ENCODE results near the gene NME4. TPM values are rescaled to one million over a fixed set of nuclear protein-coding genes. Genes with fewer than 3 reads are reported as not detected.

The NME4 gene
- total and polyA plus RNA-seq, 10 of the 15 experiments (the other 5 are each of a cell fraction or from before 2014, with no cell fraction given) = 11.0 to 235 (median 97.7) TPM

GRCh38 chr16:349211-349610, 47.8 kb upstream of the NME4 start:
- peak; percentile 50 for DNase-seq (ENCODE audit: low read depth, low spot score)
- ChIA-PET CTCF (interaction anchor here (0.8 to 3.3 kb wide), 11 partner anchors 11 to 252 kb away, joined by 3 to 20 read pairs (median 5); partner anchors contain the start of genes FAM234A and LUC7L), SMC1A (ENCODE audit: uncharacterized antibody, unreplicated experiment) (interaction anchor here (0.9 to 2.3 kb wide), 11 partner anchors 11 to 296 kb away, joined by 3 to 11 read pairs (median 4); partner anchors contain the start of gene POLR3K), POLR2A (interaction anchor here (0.6 to 4.8 kb wide), 10 partner anchors 27 to 212 kb away, joined by 3 to 33 read pairs (median 3); partner anchors contain the start of genes FAM234A and RAB11FIP3), RAD21 (ENCODE audit: unreplicated experiment) (interaction anchor here (1.0 to 4.0 kb wide), 8 partner anchors 13 to 242 kb away, joined by 3 to 28 read pairs (median 4); partner anchors contain the start of genes CAPN15, FAM234A and LUC7L)
- no peaks in the 10 kb centered on the region for H4K20me1 ChIP-seq (ENCODE audit: control insufficient read depth, insufficient read depth)
- no peak overlapping the region for H3K9ac ChIP-seq (ENCODE audit: control insufficient read depth, insufficient read depth, low read length)
- intact Hi-C loops (cut with micrococcal nuclease; ENCODE audit: unreplicated experiment) (loop anchor here (2.0 kb wide), 1 partner anchor 114 kb away; the partner anchor contains the start of gene FAM234A), in situ Hi-C loops (cut with MboI) (loop anchor here (5.0 kb wide), 1 partner anchor 117 kb away; the partner anchor contains the start of gene FAM234A)
- peaks cover 21% of the 10 kb centered on the region for H3K4me1 ChIP-seq (ENCODE audit: control insufficient read depth, insufficient read depth, low read length)
- H3K27ac ChIP-seq (ENCODE audit: control insufficient read depth, insufficient read depth) = peak overlapping the region; percentile 22
- H2AFZ ChIP-seq (ENCODE audit: control insufficient read depth, low read depth, low read length) = peak overlapping the region; percentile 39; the same call in 1 of the 2 replicates
- H3K36me3 ChIP-seq (ENCODE audit: control insufficient read depth in 2 of 2, insufficient read depth in 2 of 2, low read length in 1 of 2) = peaks cover 0 to 5% of the 10 kb centered on the region in 2 experiments; a peak in 1 of 4 replicates
- no peaks in the 10 kb centered on the region for H3K27me3 ChIP-seq (replicated peaks in 1 of 2; ENCODE audit: control insufficient read depth in 2 of 2, insufficient read depth in 2 of 2, low read length in 1 of 2)
- WGBS (ENCODE audit: insufficient coverage, insufficient replicate concordance, low lambda C conversion rate, missing lambda C conversion rate) = 3% methylated on average over 7 of the region's 7 CpGs
- H3K79me2 ChIP-seq (ENCODE audit: control insufficient read depth, insufficient read depth, low read length) = peaks cover 33% of the 10 kb centered on the region
- peak overlapping the region; percentile 29; the same call in 1 of the 2 replicates for H3K4me3 ChIP-seq
- BruUV-seq (replicated peaks) = no TSS peak
- peak; percentile 73 for ATAC-seq
- H3K4me2 ChIP-seq (ENCODE audit: control insufficient read depth, insufficient read depth) = peak overlapping the region; percentile 74
- FAIRE-seq = peak; percentile 96
- no peaks in the 10 kb centered on the region for H3K9me3 ChIP-seq (replicated peaks; ENCODE audit: control insufficient read depth, insufficient read depth, low read length)
- TF ChIP-seq IKZF2 (IDR thresholded peaks at IDR 0.05) (peak in 1 of 2 experiments; percentile 10; a peak in 2 of 4 replicates), POLR2AphosphoS2 (IDR thresholded peaks at IDR 0.05; ENCODE audit: low read depth, low read length) (peak; percentile 36; the same call in 1 of the 2 replicates), PKNOX1 (IDR thresholded peaks at IDR 0.05) (peak; percentile 72), RUNX3 (IDR thresholded peaks at IDR 0.05; ENCODE audit: low read length) (peak; percentile 86), NR2F1 (conservative IDR thresholded peaks at IDR 0.05) (peak; percentile 81), POU2F2 (IDR thresholded peaks at IDR 0.05; ENCODE audit: borderline replicate concordance, low read depth, low read length) (no peak), HDGF (IDR thresholded peaks at IDR 0.05) (peak; percentile 56; the same call in 1 of the 2 replicates), YY1 (IDR thresholded peaks at IDR 0.05; ENCODE audit: low read depth, low read length) (0 out of 2 replicates have a peak, but pooled peaks have one; percentile 18), NBN (IDR thresholded peaks at IDR 0.05) (0 out of 2 replicates have a peak, but pooled peaks have one; percentile 60), YBX1 (IDR thresholded peaks at IDR 0.05) (no peak), DPF2 (IDR thresholded peaks at IDR 0.05) (0 out of 2 replicates have a peak, but pooled peaks have one; percentile 50), IKZF1 (conservative IDR thresholded peaks at IDR 0.05) (0 out of 2 replicates have a peak, but pooled peaks have one; percentile 27), HSF1 (IDR thresholded peaks at IDR 0.05; ENCODE audit: low read depth, low read length) (no peak), MTA2 (IDR thresholded peaks at IDR 0.05; ENCODE audit: low read depth) (peak; percentile 66; the same call in 1 of the 2 replicates), MEF2A (IDR thresholded peaks at IDR 0.05; ENCODE audit: insufficient read depth, low read depth, low read length) (no peak), POLR2A (IDR thresholded peaks at IDR 0.05; ENCODE audit: low read depth, low read length) (peak; percentile 70), TBL1XR1 (IDR thresholded peaks at IDR 0.05; ENCODE audit: low read depth, low read length) (no peak), REST (IDR thresholded peaks at IDR 0.05; ENCODE audit: low read depth, low read length) (no peak), E2F4 (IDR thresholded peaks at IDR 0.05; ENCODE audit: low read depth, low read length) (no peak)
